GM04504 (cell line): ENCODE measurements around the gene ALPG.

ENCODE experiments used
- DNase-seq: peaks from one replicate; pipeline ENCODE4 v3.0.0-alpha.2; 2012; ENCODE audit warnings: low read depth

ALPG gene

DNA sequence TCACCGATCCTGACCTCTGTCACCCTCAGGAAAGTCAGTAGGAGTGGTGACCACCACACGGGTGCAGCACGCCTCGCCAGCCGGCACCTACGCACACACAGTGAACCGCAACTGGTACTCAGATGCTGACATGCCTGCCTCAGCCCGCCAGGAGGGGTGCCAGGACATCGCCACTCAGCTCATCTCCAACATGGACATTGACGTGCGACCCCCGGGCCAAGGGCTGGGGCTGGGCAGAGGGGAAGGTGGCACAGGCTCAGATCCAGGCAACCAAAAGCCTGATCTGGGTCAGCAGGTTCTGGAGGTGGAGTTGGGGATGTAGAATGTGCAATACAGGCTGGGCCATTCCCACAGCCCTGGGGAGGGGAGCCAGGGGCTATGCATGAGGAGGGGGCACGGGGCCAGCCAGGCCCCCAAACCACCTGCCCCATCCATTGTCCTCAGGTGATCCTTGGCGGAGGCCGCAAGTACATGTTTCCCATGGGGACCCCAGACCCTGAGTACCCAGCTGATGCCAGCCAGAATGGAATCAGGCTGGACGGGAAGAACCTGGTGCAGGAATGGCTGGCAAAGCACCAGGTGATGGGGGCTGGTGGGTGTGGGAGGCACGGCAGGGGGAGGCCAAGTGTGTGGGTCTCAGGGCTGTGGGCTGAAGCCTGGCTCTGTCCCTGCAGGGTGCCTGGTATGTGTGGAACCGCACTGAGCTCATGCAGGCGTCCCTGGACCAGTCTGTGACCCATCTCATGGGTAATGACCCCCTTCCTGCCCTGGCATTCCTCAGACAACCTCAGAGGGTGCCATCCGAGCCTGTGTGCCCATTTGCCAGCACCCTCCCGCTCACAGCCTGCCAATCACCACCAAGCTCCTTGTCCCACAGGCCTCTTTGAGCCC lies 50.7 kb downstream of the ALPG start:
- no peak for DNase-seq

DNA sequence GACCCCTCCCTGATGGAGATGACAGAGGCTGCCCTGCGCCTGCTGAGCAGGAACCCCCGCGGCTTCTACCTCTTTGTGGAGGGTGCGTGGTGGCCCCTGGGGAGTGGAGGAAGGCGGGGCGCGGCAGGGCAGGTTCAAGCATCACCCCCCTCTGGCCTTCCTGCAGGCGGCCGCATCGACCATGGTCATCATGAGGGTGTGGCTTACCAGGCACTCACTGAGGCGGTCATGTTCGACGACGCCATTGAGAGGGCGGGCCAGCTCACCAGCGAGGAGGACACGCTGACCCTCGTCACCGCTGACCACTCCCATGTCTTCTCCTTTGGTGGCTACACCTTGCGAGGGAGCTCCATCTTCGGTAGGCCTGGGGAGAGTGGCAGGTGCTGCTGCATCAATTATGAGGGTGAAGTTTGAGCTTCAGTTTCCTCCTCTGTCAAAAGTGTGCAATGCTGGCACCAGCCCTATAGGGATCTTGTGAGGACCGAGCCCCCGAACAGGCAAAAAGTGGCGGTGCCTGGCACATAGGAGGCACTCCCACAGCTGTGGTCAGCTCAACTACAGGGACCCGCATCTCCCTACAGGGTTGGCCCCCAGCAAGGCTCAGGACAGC lies 51.5 kb downstream of the ALPG start:
- DNase-seq = no peak

DNA sequence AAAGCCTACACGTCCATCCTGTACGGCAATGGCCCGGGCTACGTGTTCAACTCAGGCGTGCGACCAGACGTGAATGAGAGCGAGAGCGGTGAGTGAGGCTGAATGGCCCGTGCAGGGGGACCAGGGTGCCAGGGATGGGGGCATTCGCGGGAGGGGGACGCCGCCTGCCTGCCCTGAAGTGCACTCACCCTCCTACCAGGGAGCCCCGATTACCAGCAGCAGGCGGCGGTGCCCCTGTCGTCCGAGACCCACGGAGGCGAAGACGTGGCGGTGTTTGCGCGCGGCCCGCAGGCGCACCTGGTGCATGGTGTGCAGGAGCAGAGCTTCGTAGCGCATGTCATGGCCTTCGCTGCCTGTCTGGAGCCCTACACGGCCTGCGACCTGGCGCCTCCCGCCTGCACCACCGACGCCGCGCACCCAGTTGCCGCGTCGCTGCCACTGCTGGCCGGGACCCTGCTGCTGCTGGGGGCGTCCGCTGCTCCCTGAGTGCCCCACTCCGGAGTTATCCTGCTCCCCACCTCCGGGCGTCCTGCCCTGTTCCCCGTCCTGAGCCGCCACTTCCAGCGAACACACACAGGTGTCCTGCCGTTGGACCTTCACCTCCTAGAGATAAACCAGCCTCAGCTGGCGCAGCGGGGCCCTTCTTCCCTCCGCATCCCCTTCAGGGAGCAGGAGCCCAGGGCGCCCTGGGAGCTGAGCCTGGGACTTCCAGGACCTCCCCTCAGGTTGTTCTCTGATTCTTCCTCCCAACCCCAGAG lies 52.2 kb downstream of the ALPG start:
- no peak for DNase-seq

DNA sequence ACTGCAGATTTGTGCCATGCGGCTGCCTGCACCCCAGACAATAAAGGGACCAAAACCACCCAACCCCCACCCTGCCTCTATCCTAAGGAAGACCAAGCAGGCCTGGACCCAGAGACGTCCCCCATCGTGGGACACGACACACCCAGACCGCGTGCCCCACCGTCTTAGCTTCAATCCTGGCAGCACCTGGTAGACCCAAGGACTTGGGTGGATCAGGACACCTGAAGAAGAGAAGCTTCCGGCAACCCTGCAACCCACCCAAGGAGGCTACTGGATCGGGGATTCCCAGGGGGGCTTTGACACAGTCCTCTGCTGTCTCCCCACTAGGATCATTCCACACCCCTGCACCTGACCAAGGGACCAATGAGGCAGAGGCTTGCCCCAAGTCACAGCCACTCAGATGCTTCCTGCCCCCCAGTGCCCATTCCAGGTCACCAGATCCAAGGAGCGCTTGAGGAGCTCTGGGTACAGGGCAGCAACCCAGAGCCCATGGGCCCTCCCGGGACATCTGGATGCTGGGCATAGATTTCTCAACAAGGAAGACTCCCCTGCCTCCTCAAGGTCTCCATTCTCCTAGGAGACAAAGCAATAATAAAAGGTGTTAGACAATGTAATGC lies 52.9 kb downstream of the ALPG start:
- DNase-seq = no peak

DNA sequence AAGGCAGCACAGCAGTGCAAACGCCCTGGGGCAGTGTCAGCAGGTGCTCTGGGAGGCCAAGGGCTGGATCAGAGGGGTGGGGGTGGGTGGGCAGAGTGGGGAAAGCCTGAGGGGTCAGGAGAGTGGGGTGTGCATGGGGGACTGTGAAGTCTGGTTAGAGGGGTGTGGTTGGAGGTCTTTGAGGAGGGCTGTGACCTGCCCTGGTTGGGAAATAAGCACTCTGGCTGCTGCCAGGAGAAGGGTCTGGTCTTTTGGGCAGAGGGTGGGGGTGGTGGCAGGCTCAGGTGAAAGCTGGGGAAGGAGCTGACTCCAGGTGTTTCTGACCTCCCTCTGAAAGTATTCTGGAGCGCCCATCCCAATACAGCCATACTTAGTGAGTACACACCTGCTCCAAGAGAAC lies 53.5 kb downstream of the ALPG start:
- no peak for DNase-seq
